ENCODE data around the gene MYO19. TPM values are rescaled to one million over a fixed set of nuclear protein-coding genes. Genes with fewer than 3 reads are reported as not detected.
A peak's percentile ranks its signal among the peaks of the same experiment; 100 is the strongest.
"Not testable (repeated sequence)": the region's sequence is repeated elsewhere in the genome, so short reads cannot be mapped to it uniquely, and the experiment has no call there.

The MYO19 gene
- total RNA-seq, 4 donors from 2014 or later = 150 to 286 (median 213) TPM

DNA sequence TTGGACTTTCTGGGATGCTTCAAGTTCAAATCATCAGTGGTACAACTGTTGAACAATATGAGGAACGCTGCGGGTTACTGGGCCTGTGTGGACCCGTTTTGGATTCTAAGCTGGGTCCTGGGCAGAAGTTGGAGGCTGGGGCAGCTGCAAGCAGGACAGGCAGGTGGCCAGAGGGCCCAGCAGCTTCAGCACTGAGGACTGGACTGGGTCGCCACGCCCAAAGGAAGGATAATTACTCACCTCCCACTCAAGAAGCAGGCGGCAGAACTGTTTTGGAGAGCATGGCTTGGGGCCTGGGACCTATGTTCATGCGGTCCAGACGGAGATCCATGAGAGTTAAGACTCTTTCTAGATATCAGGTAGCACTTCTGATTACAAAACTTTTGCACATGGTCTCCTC is 49.6 kb downstream of the MYO19 start:
- Histone ChIP-seq H3K36me3 (no peaks in the 10 kb centered on the region), H3K27me3 (no peaks in the 10 kb centered on the region), H3K27ac (no peak overlapping the region), H3K4me3 (no peak overlapping the region), H3K9me3 (no peaks in the 10 kb centered on the region), H3K4me1 (peaks cover 0 to 27% (median 14%) of the 10 kb centered on the region in 4 donors)
- no peak for DNase-seq
- TF ChIP-seq, protein P1, sequence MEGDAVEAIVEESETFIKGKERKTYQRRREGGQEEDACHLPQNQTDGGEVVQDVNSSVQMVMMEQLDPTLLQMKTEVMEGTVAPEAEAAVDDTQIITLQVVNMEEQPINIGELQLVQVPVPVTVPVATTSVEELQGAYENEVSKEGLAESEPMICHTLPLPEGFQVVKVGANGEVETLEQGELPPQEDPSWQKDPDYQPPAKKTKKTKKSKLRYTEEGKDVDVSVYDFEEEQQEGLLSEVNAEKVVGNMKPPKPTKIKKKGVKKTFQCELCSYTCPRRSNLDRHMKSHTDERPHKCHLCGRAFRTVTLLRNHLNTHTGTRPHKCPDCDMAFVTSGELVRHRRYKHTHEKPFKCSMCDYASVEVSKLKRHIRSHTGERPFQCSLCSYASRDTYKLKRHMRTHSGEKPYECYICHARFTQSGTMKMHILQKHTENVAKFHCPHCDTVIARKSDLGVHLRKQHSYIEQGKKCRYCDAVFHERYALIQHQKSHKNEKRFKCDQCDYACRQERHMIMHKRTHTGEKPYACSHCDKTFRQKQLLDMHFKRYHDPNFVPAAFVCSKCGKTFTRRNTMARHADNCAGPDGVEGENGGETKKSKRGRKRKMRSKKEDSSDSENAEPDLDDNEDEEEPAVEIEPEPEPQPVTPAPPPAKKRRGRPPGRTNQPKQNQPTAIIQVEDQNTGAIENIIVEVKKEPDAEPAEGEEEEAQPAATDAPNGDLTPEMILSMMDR (IDR thresholded peaks at IDR 0.05) = no peak
- no peak for TF ChIP-seq POLR2A (IDR thresholded peaks at IDR 0.05)

DNA sequence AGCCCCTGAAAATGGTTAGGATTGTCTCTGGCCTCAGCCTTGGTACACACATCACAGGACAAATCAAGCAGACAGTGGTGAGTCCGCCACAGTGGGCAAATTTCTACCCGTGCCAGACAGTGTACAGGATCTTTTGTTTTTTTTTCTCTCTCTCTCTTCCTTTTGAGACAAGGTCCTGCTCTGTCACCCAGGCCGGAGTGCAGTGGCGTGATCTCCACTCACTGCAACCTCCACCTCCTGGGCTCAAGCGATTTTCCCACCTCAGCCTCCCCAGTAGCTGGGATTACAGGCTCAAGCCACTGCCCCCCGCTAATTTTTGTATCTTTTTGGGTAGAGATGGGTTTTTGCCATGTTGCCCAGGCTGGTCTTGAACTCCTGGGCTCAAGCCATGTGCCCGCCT is 50.6 kb downstream of the MYO19 start:
- not testable (repeated sequence) for H3K36me3 ChIP-seq, H3K4me3 ChIP-seq

GRCh38 chr17:36482611-36483504 is 51.8 kb downstream of the MYO19 start:
- peak; percentile 63 to 89 (median 88) for DNase-seq
- Histone ChIP-seq H3K9me3 (no peaks in the 10 kb centered on the region), H3K36me3 (no peaks in the 10 kb centered on the region), H3K4me3 (peak overlapping the region; percentile 20 to 53 (median 46)), H3K4me1 (peaks cover 0 to 26% (median 13%) of the 10 kb centered on the region in 4 donors), H3K27ac (peak overlapping the region in 1 of 4 donors; percentile 11), H3K27me3 (no peaks in the 10 kb centered on the region)
- no peak for TF ChIP-seq POLR2A (IDR thresholded peaks at IDR 0.05)
- TF ChIP-seq, protein P1 (IDR thresholded peaks at IDR 0.05) = peak; percentile 65 to 95 (median 86)

More for the DNA sequence above, 50.6 kb downstream of the MYO19 start:
- H3K27me3 ChIP-seq, H3K9me3 ChIP-seq, H3K27ac ChIP-seq, DNase-seq: not testable (repeated sequence)
- peaks cover 0 to 27% (median 14%) of the 10 kb centered on the region in 4 donors for H3K4me1 ChIP-seq

- Histone ChIP-seq H3K27me3 (no peaks in the 10 kb centered on the region), H3K36me3 (no peaks in the 10 kb centered on the region), H3K4me3 (no peak overlapping the region), H3K27ac (no peak overlapping the region), H3K9me3 (no peaks in the 10 kb centered on the region), H3K4me1 (peaks cover 0 to 19% (median 5%) of the 10 kb centered on the region in 4 donors)
- TF ChIP-seq POLR2A (IDR thresholded peaks at IDR 0.05) = no peak
- TF ChIP-seq, protein P1 (IDR thresholded peaks at IDR 0.05) = no peak
- DNase-seq = no peak
Measured at GRCh38 chr17:36481829-36482228, 52.8 kb downstream of the MYO19 start.

GRCh38 chr17:36475346-36475970 is 59.2 kb downstream of the MYO19 start:
- no peaks in the 10 kb centered on the region for H3K4me1 ChIP-seq
- no peaks in the 10 kb centered on the region for H3K36me3 ChIP-seq
- no peak overlapping the region for H3K4me3 ChIP-seq
- H3K27me3 ChIP-seq = no peaks in the 10 kb centered on the region
- H3K27ac ChIP-seq = no peak overlapping the region
- H3K9me3 ChIP-seq = no peaks in the 10 kb centered on the region
- TF ChIP-seq, protein P1 (IDR thresholded peaks at IDR 0.05) = no peak
- TF ChIP-seq POLR2A (IDR thresholded peaks at IDR 0.05) = no peak
- no peak for DNase-seq

DNA sequence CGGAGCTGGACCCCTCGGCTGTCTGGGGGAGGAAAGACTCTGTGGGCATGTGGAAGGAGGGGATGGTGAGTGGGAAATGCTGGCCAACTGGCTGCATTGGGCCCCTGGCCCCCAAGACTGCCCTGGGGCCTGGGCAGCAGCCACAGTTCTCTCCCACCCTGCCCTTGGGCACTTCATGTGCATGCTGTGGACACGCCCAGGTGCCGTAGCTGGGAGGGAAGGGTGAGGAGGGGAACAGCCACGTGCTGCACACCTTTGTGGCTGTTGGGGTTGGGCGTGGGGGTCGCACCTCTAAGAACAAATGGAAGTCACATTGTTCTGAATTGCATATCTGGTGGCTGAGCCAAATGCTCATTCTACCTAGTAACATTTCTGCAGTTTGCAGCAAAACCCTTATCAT is 60.1 kb downstream of the MYO19 start:
- no peaks in the 10 kb centered on the region for H3K36me3 ChIP-seq
- H3K4me1 ChIP-seq = no peaks in the 10 kb centered on the region
- H3K27ac ChIP-seq = no peak overlapping the region
- no peaks in the 10 kb centered on the region for H3K9me3 ChIP-seq
- DNase-seq = no peak
- no peaks in the 10 kb centered on the region for H3K27me3 ChIP-seq
- no peak overlapping the region for H3K4me3 ChIP-seq
- no peak for TF ChIP-seq POLR2A (IDR thresholded peaks at IDR 0.05)
- TF ChIP-seq, protein P1 (IDR thresholded peaks at IDR 0.05) = no peak

Measured in Peyer's patch (tissue), 4 donors.